GM04503 (cell line): Measurements from ENCODE around the gene SNX33.
"Not testable (repeated sequence)": the region's sequence is repeated elsewhere in the genome, so short reads cannot be mapped to it uniquely, and the experiment has no call there.

ENCODE experiments used
- DNase-seq: peaks from one replicate; pipeline ENCODE4 v3.0.0-alpha.2; 2012; ENCODE audit warnings: low read depth

The SNX33 gene

DNA sequence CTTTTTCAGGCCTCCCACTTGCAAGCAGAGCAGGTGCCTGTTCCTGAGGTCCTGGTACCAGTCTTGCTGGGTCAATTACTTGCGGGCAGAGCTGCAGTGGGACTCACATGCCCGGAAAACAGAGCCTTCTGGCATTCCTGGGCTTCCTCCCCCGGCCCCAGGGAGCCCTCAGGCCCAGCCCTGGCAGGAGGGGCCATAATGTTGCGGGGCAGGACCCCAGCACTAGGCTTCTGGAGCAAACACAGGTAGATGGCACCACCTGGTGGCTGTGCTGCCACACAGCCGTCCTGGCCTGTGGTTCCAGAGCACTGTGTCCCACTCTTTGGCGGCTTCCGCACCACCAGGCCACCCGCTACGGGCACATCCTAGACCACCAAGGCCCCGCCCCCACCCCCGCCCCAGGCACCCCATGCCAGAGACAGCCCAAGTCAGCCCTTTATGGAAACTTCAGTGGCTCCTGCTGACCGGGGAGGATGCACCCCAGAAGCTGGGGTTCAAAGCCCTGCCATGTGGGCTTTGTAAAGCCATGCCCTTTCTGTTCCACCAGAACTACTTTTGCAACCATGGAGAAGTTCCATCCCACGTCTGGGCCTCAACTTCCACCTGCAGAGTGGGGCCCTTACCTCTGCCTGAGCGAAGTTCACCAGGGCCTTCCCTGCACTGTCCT is 36.1 kb downstream of the SNX33 start:
- not testable (repeated sequence) for DNase-seq

DNA sequence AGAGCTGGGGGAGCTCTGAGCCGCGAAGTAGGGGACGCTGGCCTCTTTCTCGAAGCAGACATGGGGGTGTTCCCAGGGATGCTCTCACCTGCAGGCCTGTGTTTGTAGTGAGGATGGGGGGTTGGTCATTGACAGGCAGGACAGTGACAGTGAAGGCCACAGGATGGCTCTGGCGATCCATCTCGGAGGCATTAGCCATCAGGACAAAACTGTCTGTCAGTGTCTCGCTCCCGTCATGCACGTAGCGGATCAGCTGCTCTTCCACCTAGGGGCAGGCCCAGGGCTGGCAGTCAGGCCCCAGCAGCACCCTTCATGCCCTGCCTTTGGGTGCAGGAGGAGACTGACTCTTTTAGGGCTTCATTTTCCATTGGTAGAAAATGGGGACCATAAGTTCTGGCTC is 36.9 kb downstream of the SNX33 start:
- DNase-seq: no peak

DNA sequence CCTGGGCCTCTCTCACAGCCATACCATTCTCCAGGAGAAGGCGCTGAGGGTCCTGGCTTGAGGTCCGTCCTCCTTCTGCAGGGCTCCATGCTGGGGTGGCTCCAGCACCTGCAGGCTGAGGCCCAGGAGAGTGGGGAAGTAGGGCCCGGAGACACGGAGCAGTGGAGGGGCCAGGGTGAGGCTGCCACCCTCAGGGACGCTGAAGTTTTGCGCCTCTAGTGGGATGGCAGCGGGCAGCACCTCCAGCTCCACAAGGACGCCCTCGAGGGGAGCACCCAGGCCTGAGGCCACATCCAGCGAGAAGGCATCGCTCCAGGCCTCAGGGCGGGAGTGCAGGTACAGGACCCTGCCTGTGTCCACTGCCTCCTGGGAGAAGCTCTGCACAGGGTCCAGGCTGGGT is 37.5 kb downstream of the SNX33 start:
- no peak for DNase-seq

DNA sequence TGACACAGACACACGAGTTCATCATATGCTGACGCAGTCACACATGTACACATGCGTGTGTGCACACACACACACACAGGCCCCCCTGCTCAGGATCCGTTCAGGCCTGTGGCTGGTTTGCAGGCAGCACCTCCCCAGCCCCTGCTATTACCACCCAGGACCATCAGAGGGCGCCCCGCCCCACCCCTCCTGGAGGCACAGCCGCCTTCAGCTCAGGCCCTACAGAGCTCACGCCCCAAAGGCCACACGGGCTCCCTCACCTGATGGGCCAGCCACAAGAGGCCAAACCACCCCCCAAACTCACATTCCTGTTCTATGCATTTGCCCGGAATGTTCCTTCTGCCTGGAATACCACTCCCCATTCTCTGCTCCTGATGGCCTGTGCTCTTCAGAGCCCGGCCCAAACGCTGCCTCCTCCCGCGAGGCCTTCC is 38.5 kb downstream of the SNX33 start:
- DNase-seq: not testable (repeated sequence)

DNA sequence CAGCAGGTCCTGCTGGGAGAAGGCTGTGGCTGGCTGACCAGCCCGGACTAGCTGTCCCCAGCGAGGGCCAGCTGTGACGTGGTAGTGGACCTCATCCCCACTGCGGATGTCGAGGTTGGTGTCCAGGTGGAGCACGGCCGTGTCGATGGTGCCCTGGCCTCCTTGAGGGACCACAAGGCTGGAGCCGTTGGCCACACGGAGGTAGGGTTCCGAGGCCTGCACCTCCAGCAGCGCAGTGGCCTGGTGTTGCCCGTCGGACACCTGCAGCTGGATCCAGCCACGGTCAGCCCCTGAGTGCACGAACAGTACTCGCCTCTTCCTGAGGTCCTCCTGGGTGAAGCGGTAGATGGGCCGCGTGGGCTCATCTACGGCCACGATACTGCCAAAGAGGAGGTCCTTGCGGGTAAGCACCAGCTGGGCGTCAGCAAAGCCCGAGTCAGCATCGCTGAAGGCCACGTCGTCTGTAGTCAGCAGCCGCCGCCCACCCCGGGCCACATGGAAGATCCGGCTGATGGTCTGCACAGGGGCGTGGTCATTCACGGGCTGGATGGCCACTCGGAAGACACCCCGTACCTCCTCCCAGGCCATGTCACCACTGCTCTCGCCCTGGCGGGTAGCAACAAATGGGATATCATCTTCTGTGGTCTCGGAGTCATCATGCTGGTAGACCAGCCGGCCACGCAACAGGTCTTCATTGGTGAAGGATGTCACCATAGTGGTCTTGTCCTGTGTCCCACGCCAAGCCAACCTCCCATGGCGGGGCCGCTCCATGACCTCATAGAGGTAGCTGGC is 40.0 kb downstream of the SNX33 start:
- DNase-seq: no peak

DNA sequence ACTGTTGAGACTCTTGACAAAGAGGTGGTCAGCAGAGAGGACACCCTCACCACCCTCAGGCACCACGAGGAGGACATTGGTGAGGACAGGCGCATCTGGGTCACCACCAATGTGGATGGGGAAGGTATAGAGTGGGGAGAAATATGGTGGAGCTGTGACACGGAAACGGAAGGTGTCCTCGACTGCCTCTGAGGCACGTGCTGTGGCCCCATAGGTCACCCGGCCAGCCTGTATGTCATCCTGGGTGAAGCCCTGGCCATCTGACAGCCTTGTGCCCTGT is 40.5 kb downstream of the SNX33 start:
- no peak for DNase-seq

DNA sequence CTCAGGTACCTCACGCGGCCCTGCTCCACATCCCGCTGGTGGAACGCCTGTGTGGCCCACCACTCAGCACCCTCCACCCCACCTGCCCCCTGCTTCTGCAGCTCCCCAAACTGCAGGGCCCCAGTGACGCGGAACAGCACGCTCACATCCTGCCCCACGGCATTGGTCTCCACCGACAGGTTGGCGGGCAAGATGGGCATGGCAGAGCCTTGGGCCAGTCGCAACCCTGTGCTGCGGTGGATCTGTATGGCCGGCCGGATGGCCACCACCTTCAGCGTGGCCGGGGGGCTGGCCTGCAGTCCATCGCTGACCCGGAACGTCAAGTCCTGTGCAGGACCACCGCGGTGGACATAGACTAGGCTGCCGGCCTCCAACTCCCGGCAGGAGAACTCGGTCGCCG is 41.1 kb downstream of the SNX33 start:
- DNase-seq: no peak

DNA sequence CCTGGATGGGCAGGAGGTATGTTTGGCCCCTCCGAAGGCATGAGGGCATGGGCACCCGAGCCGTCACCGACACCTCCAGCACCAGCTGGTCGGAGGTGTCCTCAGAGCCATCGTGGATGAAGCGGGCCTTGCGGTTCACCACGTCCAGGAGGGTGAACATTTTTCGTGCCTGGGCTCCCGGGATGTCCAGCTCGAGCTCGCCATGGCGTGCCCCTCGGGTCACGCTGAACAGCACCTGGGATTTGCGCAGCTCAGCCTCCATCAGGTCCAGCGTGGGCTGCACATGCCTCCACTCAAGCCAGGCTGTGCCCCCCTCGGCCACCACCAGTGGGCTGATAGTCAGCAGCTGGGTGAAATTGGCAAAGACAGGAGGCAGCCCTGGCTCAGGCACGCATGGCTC is 41.7 kb downstream of the SNX33 start:
- DNase-seq: not testable (repeated sequence)

DNA sequence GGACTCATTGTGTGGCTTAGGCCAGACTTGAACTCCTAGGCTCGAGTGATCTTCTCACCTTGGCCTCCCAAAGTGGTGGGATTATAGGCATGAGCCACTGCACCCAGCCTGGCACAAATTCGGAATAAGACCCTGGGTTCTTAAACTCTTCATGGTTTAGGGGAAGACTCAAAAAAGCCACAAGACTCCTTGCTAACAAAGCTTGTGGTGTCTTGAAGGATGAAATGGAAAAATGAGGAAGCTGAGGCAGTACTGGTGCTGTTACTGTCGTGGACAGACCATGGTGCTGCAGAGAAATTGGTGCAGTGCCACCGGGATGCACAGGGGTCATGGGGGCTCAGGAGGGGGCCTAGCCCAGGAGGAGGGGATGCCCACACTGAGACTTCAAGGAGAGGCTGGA is 44.6 kb downstream of the SNX33 start:
- not testable (repeated sequence) for DNase-seq

DNA sequence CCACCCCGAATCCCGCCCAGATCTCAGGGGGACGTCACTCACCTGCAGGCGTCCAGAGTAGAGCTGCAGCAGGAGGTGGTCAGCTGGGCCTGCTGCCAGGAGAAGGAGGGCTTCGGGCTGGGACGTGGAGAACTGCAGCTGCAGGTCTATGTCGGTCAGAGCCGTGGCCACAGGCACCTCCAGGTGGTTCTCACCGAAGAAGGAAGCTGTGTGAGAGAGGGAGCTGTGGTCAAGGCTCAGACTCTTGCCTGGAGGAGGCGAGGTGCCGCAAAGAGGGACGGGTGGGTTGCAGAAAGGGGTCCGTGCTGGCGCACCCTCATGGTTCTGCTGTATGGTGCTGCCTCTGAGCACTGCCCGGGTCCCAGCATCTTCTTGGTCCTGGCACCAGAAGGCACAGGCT is 45.3 kb downstream of the SNX33 start:
- DNase-seq: not testable (repeated sequence)

DNA sequence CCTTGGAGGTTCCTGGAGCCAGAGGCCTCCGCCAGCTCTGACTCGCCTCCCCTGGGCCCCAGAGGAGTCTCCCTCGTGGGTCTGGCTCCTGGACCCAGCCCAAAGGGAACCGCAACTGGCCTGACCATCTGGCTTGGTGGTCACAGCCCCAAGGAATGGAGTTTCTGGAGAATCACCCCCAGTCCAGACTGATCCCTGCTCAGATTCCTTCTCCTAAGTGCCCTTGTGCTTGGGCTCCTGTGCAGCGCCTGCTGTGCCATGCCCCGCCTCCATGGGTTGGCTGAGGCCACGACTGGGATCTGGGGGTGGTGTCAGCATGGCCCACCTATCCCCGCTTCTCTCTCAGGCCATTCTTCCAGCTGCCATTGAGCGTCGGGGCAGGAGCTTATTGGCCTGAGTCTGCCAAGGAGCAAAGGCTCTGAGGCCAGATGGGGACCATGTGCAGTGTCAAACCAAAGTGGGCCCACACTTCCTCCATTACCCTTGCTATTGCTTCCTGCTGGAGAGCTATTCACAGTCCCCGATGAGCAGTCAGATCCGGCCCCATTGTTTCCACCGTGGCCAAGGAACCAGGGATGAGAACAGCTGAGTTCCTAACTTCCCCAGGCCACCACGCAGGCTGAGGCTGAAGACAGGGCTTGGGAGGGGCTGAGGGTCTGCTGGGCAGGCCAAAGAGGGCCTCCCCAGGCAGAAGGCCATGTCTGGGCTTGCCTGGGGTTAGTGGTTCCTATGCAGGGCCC is 46.0 kb downstream of the SNX33 start:
- no peak for DNase-seq

DNA sequence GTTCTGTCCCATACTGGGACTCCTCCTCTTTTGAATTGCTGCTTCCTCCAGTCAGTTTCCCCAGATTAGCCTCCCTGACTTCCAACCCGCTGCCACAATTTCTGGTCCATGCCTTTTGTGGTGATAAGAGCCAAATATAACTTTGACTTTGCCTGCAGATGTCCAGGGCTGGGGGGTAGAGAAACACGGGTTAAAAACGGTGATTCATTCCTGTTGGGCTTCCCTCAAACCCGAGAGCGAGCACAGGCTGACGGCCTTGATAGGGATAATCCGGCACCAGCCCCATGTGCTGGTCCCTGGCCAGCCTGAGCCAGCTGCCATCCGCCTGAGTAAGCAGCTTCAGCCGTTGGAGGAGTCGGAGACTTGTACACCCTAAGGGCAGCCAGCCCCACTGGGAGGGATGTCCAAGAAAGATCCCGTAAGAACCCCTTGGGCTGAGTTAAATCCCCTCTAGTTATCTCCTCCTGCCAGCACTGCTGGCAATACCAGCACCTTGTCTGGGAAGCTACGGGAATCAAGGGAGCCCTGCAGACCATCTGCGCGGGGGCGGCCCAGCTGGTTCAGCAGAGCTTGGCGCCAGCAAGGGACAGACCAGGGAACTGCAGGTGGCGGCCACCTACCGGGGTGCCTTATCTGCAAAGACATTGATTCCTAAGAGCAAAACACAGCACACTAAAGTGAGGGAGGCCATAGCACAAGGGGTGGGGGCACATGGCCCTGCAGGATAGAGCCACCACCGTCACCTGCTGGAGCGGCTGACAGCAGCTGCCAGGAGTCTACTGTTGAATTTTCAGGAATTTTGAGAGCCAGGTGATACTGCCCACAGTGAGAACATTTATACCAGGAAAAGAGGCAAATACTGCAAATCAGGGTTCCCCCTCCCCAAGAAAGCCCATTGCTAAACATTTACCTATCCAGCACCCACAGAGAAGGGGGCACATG is 46.8 kb downstream of the SNX33 start:
- peak; percentile 94 for DNase-seq

DNA sequence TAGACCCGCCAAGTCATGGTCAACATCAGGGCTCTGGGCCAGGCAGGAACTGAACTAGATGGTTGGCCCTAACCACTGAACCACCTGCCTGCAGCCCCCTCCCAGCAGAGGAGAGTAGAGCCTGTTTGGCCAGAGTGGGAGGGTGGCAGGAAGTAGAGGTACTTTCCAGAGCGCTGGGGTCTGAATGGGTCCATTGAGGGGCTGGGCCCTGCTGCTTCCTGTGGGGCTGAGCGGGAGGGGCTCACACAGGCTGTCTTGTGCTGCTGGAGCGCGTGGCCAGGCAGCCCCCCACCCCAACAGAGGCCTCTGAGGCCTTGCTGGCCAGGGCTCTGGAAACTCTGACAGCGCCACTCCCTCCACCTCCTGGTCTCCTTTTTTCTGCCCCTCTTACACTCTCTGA is 47.5 kb downstream of the SNX33 start:
- no peak for DNase-seq

DNA sequence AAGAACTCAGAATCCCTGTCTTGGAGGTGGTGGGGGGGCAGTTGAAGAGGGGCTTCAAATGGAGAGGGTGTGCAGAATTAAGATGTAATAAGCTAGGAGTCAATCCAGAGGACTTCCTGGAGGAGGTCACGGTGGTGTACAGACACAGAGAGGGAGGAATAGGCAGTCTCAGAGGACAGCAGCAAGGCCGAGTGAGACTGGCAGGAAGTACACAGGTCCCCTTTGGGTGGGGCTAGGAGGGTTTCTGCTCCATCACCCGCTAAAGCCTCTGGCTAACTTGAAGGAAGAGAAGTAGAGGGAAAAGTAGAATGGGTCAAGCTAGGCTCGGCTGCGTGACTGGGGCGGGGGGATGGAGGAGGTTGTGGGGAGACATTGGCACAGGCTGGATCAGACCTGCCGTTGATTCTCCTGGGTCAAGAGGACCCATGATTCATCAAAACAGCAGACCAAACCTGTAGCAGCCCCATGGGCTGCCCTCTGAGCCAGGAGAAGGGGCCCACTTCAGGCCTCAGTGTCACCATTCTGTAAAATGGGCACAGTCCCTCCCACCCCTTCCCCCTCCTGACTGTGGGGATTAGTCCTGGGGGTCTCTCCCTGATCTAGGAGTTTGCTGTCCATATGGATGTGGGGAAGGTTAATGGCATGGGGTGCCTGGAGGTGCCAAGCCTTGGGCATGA is 48.1 kb downstream of the SNX33 start:
- DNase-seq: no peak

DNA sequence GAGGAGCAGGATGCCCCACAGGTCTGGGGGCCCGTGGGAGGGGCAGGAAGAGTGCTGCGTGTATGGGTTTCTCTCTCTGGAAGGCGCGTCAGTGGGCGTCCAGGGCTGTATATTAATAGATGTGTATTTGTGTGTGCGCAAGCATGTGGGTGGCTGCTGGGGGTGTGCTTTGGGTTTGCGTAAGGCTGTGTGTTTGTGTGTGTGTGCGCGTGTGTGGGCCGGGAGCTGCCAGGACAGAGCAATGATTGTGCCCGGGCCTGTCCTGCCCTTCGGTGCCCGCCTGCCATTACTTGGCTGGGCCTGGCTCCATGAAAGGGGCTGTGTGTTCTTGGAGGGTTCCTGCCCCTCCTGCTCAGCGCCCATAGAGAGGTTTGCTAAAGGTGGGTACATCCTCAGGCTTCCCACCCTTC is 48.6 kb downstream of the SNX33 start:
- DNase-seq: no peak

DNA sequence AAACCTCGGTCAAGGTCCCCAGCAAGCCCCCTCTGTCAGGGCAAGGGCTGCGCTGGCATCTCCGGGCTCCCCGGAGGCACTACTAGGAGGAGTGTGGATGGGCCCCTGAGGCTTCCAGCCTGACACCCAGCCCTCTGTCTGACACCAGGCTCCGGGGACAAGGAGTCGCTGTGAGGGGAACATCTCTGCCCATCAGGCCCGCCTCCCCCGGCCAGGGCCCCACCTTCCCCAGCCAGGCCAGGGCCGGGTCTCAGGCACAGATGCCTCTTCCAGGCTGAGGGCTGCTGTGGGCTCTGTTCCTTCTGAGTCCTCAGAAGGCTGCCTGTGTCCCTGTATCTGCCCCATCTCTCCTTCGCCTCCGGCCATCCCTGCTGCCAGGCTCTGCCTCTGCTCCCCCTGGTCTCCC is 49.1 kb downstream of the SNX33 start:
- DNase-seq: no peak

DNA sequence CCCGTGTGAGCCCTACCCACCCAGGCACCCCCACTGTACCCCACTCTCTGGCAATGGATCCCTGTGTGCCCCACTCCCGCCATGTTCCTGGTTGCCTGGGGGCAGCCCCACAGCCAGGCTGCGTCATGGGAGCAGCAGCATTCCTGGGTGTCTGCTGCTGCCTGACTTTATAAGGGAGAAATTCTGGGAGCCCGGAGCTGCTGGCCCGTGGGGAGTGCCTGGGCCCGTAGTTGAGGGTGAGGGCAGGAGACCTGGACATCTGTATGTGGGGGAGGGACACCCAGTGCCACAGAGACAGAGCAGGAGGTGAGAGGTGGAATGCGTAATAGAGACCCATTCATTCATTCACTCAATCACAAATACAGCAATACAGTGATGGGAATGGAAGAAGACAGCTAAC is 49.8 kb downstream of the SNX33 start:
- DNase-seq: no peak

DNA sequence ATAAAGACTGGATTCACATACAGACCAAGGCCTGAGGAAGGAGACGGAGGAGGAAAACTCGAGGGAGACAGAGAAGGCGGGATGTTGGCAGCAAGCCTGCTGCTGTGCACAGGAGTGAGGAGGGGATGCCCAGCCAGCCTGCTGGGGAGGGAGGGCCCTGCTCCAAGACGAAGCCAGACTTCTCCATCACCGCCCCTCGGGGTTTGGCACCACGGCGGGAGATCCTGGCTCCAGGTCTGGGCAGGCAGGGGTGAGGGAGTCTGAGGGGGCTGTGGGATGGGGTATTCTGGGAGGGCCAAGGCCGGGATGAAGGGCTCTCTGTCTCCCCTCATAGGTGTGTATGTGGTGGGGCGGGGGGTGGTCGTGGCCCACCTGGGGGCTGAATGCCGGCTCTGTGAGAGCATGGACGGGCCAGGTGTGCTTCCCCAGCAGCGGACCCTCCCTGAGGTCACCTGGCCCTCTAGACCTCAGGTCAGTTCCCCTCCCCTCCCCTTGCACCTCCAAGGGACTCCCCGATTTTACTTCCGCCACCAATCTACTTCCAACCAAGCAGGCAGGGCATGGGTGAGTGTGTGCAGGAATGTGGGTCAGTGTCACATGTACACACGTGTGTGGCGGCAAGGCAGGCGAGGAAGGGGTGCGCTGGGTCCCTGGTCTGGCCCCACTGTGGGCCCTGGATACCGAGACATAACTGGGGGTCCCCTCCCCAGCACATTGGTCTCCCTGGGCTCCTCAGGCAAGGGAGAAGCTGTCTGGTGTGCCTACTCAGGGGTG is 50.4 kb downstream of the SNX33 start:
- DNase-seq: not testable (repeated sequence)

DNA sequence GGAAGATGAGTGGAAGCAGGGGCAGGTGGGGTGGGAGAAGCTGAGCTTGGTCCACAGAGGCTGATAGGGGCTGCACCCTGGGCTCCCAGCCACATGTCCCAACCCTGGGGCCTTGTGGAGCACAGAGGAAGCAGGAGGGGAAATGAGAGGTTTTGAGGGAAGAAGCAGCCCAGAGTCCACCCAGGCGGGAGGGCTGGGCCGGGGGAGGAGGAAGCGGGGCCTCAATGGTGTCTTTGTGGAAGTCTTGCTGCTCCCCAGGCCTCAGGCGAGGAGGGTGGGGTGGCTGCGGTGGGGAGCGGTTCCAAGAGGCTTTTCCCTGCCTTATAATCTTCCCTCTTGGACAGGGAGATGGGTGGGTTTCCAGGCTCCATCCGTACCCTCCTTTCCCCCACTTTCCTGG is 51.8 kb downstream of the SNX33 start:
- not testable (repeated sequence) for DNase-seq

DNA sequence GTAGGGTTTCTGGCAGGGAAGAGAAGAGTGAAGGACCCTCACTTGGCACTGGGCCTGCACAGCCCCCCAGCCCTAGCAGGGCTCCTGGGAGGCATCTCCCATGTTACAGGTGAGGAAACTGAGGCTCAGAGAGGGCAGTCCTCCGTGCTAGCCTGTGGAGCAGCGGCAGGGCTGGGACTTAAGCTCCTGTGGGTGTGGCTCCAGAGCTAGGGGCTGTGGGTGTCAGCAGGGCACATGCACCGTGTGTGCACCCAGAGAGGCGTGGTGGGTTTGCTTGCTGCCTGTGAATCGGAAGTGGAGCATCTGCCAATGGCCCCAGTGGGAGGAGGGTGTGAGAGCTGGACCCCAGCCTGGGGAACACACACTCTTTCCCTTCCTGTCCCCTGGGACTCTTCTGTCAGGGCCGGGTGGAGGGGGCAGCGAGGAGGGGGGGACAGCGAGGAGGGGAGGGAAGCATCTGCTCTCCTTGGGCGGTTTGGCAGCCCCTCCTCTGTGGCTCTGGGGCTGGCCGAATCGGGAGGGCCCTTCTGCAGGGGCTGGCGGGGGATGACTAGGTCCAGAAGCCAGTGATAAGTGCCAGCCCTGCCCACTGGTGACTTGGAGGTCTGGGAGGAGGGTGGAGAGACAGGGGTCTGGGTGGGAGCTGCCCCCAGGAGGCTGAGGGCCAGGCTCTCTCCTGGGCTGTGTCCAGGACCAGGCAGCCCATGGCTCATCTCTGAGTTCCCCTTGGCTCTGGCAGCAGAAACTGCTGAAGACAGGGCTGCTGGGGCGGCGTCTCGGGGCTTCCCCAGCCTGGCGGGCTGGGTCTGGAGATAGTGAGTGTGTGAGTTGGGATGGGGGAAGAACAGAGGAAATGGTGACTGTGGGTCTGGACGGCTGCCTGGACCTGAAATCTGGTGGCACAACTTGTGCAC is 52.5 kb downstream of the SNX33 start:
- not testable (repeated sequence) for DNase-seq
